Immature natural killer cell (primary cell): Measurements from ENCODE around the gene ARPC2. TPM values are rescaled to one million over a fixed set of nuclear protein-coding genes. Genes with fewer than 3 reads are reported as not detected.
A peak's percentile ranks its signal among the peaks of the same experiment; 100 is the strongest.

Experiments
- DNase-seq, 3 donors: peaks; one replicate each; pipeline ENCODE4 v3.0.0; 2022; ENCODE audit warnings: mixed read lengths in 1 of 3
- H3K27ac Mint-ChIP-seq, 6 donors: one replicate each; pipeline ENCODE4 v1.8.0; 2020; ENCODE audit warnings: mixed read lengths in 6 of 6, mild to moderate bottlenecking in 5 of 6, inconsistent platforms in 4 of 6, moderate library complexity in 3 of 6
- H3K27me3 Mint-ChIP-seq, 3 donors: one replicate each; pipeline ENCODE4 v1.8.0; 2020 to 2021; ENCODE audit warnings: low read depth in 3 of 3, mild to moderate bottlenecking in 3 of 3, mixed read lengths in 3 of 3, moderate library complexity in 3 of 3, inconsistent platforms in 1 of 3
- H3K36me3 Mint-ChIP-seq, 3 donors: one replicate each; pipeline ENCODE4 v1.8.0; 2020; ENCODE audit warnings: mixed read lengths in 3 of 3, inconsistent platforms in 2 of 3, mild to moderate bottlenecking in 2 of 3
- H3K4me1 Mint-ChIP-seq, 2 donors: one replicate each; pipeline ENCODE4 v1.8.0; 2020; ENCODE audit warnings: inconsistent platforms in 2 of 2, mild to moderate bottlenecking in 2 of 2, mixed read lengths in 2 of 2, moderate library complexity in 1 of 2
- H3K4me3 Mint-ChIP-seq, 5 donors: one replicate each; pipeline ENCODE4 v1.8.0; 2020; ENCODE audit warnings: mild to moderate bottlenecking in 5 of 5, mixed read lengths in 5 of 5, inconsistent platforms in 3 of 5, moderate library complexity in 3 of 5
- H3K9me3 Mint-ChIP-seq, 6 donors: one replicate each; pipeline ENCODE4 v1.8.0; 2020; ENCODE audit warnings: mild to moderate bottlenecking in 6 of 6, mixed read lengths in 6 of 6, inconsistent platforms in 4 of 6, moderate library complexity in 3 of 6
- polyA plus RNA-seq, 3 donors: library from polyadenylated mRNA; unstranded; fragments of 300-500 nt; fragmentation: Illumina TruSeq; gene quantifications; one replicate each; pipeline ENCODE4 v1.2.3, GENCODE V29; 2021

ARPC2 gene
- polyA plus RNA-seq, 3 donors from 2014 or later, result 1,394 to 2,060 (median 1,454) TPM

DNA sequence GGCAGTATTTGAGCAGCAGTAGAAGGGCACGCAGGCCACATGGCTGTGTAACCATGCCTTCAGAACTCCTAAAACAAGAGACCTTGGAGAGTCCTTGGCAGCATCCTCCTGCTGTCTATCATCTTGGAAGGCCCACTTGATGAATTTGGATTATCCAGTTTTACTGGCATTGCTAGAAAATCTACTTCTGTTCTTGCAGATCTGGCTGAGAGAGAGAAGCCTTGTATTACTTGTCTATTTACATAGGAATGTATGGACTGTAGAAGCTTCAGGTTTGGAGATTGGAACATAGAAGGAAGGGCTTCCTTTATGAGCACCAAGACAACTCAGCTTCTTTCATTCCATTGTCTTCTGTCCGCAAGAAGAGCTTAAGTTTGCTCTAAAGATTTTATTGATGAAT lies 27.7 kb downstream of the ARPC2 start:
- H3K4me3 Mint-ChIP-seq, result no peak overlapping the region
- peak overlapping the region; percentile 10 to 82 (median 64) for H3K27ac Mint-ChIP-seq
- peaks cover 14 to 60% (median 39%) of the 10 kb centered on the region in 3 donors for H3K36me3 Mint-ChIP-seq
- peaks cover 32 to 49% of the 10 kb centered on the region in 2 donors for H3K4me1 Mint-ChIP-seq
- H3K9me3 Mint-ChIP-seq, result no peaks in the 10 kb centered on the region
- H3K27me3 Mint-ChIP-seq, result peaks cover 0 to 5% (median 0%) of the 10 kb centered on the region in 3 donors
- DNase-seq, result no peak

DNA sequence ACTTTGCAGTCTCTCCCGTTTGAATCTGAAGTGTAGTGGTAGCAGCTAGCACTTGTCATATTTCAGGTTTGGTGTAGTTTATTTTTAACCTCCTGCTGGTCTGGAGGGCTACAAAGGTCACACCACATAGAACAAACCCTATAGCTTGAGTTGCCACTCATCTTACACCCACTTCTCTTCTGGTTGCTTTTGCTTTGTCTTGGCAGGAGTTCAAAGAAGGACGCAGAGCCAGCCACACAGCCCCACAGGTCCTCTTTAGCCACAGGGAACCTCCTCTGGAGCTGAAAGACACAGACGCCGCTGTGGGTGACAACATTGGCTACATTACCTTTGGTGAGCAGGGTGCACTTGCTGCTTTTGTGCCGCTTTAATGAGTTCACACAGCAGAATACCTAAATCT lies 28.2 kb downstream of the ARPC2 start:
- Mint-ChIP-seq H3K4me1 (peaks cover 34 to 53% of the 10 kb centered on the region in 2 donors), H3K9me3 (no peaks in the 10 kb centered on the region), H3K27me3 (peaks cover 0 to 2% (median 0%) of the 10 kb centered on the region in 3 donors), H3K36me3 (peaks cover 19 to 64% (median 44%) of the 10 kb centered on the region in 3 donors), H3K4me3 (no peak overlapping the region), H3K27ac (peak overlapping the region; percentile 31 to 79 (median 72))
- peak in 2 of 3 donors; percentile 18 to 35 for DNase-seq

DNA sequence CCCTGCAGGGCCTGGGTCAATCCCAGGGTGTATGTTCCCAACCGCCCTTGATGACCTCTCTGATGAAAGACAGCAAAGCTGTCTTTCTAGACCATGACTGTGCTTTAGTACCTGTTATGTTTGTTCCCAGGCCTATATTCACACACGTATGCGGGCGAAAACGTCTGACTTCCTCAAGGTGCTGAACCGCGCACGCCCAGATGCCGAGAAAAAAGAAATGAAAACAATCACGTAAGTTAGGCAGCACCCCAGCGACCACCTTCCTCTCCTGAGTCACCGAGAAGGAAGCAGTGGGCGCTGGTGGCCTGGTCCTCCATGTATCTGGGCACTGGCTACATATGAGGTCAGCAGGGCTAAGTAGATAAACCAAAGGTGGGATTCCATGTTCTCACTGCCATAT lies 32.7 kb downstream of the ARPC2 start:
- Mint-ChIP-seq H3K27me3 (peaks cover 0 to 6% (median 3%) of the 10 kb centered on the region in 3 donors), H3K9me3 (no peaks in the 10 kb centered on the region), H3K36me3 (peaks cover 22 to 60% (median 28%) of the 10 kb centered on the region in 3 donors), H3K4me1 (peaks cover 17 to 18% of the 10 kb centered on the region in 2 donors), H3K27ac (peak overlapping the region in 4 of 6 donors; percentile 55 to 83 (median 68)), H3K4me3 (no peak overlapping the region)
- DNase-seq, result no peak

DNA sequence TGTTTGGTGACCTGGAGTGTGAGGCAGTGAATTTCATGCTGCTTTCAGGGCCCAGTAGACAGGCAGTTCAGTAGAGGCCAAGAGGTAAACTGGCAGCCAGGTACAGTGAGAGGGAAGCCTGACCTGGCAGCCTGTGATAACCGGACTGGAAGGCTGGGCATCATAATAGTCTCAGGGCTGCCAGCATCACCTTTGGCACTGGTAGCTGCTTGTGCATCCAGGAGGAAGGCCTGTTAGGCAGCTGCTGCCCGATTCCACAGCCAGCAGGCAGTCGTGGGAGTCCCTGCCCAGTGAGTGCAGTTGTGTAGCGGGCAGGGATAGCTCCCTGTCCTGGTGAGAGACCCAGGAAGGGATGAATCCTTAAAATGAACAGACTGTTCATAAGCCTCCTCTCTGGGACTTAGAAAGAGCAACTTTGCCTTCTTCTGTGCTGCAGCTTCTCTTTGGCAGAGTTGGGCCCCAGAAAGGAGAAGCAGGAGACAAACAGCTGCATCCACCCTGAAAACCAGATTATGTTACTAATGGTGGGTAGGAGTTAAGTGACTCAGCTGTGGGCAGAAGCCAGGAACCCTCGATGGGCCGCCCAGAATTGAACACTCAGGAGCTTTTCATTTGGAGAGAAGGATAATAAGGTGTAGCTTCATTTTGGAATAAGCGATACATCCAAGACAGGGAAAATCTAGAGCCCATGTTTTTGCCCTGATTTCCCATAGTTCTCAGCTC lies 35.7 kb downstream of the ARPC2 start:
- no peak for DNase-seq
- Mint-ChIP-seq H3K27me3 (peaks cover 1 to 7% (median 3%) of the 10 kb centered on the region in 3 donors), H3K4me1 (peaks cover 14 to 15% of the 10 kb centered on the region in 2 donors), H3K4me3 (no peak overlapping the region), H3K9me3 (no peaks in the 10 kb centered on the region), H3K36me3 (peaks cover 22 to 59% (median 27%) of the 10 kb centered on the region in 3 donors), H3K27ac (peak overlapping the region in 5 of 6 donors; percentile 6 to 66 (median 46))

DNA sequence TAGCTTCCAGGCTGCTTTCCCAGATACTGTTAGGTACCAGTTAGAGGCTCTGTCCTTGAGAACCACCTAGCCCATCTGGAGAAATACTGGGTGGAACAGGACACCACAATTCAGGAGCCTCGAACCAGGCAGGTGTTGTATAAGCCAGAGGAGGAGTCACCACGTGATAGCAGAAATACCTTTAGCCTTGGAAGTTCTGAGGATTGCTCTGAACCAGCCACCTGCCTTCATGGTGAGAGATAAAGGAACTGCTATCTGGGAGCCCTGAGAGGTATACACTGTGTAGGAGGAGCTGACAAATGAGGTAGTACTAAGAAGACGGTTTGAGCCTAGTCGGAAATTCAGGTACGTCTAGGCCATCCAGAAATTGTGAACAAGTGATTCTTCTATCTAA lies 36.2 kb downstream of the ARPC2 start:
- Mint-ChIP-seq H3K36me3 (peaks cover 22 to 55% (median 24%) of the 10 kb centered on the region in 3 donors), H3K9me3 (no peaks in the 10 kb centered on the region), H3K4me3 (no peak overlapping the region)

DNA sequence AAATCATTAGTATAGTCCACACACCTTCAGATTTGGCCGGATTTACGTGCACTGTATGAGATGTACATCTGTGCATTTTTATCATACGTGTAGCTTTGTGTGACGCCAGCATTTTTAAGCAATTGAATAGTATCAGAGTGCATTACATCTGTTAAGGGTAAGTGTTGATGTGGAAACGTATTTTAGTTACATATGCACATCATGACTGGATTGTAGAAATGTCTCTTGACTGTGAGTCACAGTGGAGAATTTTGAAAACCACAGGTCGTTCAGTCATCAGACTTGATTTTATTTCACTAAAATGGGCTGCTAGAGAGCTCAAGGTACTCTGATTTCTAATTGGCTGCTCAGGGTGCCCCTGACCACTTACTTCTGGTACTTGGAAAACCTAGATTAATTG lies 38.5 kb downstream of the ARPC2 start:
- H3K27ac Mint-ChIP-seq, result peak overlapping the region in 5 of 6 donors; percentile 19 to 67 (median 50)
- peaks cover 6 to 36% (median 10%) of the 10 kb centered on the region in 3 donors for H3K36me3 Mint-ChIP-seq

More for the DNA sequence above, 36.2 kb downstream of the ARPC2 start:
- H3K4me1 Mint-ChIP-seq, result peaks cover 17% of the 10 kb centered on the region in 2 donors
- H3K27ac Mint-ChIP-seq, result peak overlapping the region in 4 of 6 donors; percentile 15 to 51 (median 39)
- DNase-seq, result no peak
- H3K27me3 Mint-ChIP-seq, result peaks cover 1 to 9% (median 3%) of the 10 kb centered on the region in 3 donors

DNA sequence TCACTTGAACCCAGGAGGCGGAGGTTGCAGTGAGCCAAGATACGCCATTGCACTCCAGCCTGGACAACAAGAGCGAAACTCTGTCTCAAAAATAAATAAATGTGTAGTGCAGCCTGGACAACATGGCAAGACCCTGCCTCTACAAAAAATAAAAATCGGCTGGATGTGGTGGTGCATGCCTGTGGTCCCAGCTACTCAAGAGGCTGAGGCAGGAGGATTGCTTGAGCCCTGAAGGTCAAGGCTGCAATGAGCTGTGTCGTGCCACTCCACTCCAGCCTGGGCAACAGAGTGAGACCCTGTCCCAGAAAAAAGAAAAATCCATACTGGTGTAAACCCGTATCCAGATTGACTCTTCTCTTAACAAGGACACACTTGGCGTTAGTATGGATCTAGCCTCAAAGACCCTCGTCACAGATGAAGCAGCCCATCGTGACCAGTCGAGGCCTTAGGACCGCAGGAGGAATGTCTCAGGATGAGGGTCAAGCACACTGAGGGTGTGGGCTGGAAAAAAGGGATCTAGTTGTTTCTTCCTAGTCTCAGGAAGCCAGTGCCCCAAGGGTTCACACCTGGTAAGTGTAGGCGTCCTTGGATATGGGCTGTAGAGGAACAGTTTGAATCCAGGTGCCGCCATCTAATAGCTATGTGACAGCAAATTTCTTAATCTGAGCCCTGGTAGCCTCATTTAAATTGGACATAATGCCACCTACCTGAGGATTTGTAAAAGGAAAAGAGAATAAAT lies 39.8 kb downstream of the ARPC2 start:
- DNase-seq, result no peak
- Mint-ChIP-seq H3K4me1 (peaks cover 25% of the 10 kb centered on the region in 2 donors), H3K27ac (peak overlapping the region; percentile 78 to 95 (median 89)), H3K27me3 (peaks cover 1 to 3% (median 3%) of the 10 kb centered on the region in 3 donors), H3K4me3 (no peak overlapping the region), H3K36me3 (peaks cover 6 to 25% (median 10%) of the 10 kb centered on the region in 3 donors), H3K9me3 (no peaks in the 10 kb centered on the region)

More for the DNA sequence above, 38.5 kb downstream of the ARPC2 start:
- no peak overlapping the region for H3K4me3 Mint-ChIP-seq
- no peaks in the 10 kb centered on the region for H3K9me3 Mint-ChIP-seq
- peaks cover 25% of the 10 kb centered on the region in 2 donors for H3K4me1 Mint-ChIP-seq
- no peak for DNase-seq
- H3K27me3 Mint-ChIP-seq, result peaks cover 1 to 6% (median 3%) of the 10 kb centered on the region in 3 donors

DNA sequence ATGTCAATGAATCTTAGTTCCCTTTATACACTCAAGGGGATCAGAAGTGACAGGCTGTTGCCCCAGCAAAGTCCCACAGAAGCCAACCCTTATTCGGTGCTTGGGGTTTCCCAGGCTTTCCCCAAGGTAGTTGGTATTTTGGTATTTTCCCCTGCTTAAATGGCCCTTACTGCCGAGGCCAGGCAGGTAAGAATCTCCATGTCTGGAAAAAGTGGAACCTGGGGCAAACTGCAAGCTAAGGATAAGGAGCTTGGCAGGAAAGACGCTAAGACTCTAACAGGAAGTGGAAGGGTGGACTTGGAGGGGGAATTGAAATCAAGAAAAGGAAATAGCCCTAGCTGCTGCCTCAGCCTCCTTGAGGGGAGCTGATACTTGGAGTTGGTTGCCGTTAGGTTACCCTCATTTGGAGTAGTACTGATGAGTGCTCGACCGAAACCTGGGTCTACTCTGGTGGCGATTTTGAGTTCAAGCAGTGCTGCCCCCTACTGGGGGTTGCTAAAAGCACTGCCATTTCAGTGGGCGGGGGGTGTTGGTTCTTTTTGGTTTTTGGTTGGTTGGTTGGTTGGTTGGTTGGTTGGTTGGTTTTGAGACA lies 40.5 kb downstream of the ARPC2 start:
- peaks cover 25% of the 10 kb centered on the region in 2 donors for H3K4me1 Mint-ChIP-seq
- no peaks in the 10 kb centered on the region for H3K9me3 Mint-ChIP-seq
- peak overlapping the region; percentile 78 to 95 (median 89) for H3K27ac Mint-ChIP-seq
- H3K27me3 Mint-ChIP-seq, result peaks cover 0 to 3% (median 1%) of the 10 kb centered on the region in 3 donors
- peak; percentile 69 to 78 (median 72) for DNase-seq
- peak overlapping the region; percentile 41 to 71 (median 54) for H3K4me3 Mint-ChIP-seq
- peaks cover 6 to 24% (median 10%) of the 10 kb centered on the region in 3 donors for H3K36me3 Mint-ChIP-seq

DNA sequence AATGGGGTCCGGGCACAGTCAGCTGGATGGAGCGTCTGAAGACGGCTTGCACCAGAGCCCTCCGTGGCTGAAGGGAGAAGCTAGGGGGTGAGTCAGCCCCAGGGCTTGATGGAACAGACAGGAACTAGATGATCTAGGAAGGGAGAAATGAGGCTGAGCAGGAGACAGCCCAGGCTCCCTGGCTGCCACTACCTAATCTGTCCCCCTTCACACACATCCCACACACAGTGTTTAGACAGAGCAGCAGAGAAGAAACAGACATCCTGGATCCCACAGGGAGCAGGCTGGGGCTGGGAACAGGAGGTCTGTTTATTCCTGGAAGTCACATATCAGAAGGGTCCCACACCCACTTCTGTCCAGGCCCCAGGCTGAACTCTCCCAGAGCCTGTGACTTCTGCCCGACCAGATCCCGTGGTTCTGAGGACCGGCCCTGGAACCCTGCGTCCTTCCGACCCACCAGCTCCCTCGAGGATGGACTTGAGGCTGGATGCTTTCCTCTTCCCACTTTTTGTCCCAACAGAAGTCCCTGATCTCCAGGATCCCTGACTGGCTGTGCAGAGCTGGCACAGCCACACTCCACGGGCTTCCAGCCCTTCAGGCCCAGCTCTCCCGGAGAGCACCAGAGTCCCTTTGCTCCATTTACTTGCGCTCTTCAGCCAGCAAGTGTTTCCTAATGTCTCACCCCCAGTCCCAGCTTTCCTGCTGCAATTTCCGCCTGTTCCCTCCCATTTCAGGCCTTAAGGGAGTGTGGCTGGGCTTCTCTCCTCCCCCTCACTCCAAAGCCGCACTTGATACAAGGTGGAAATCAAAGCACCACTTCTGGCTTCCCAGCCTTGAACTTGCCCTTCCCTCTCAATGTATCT lies 42.3 kb downstream of the ARPC2 start:
- H3K36me3 Mint-ChIP-seq, result peaks cover 7 to 18% (median 10%) of the 10 kb centered on the region in 3 donors
- peak overlapping the region; percentile 58 to 87 (median 76) for H3K27ac Mint-ChIP-seq
- no peak overlapping the region for H3K4me3 Mint-ChIP-seq
- no peak for DNase-seq
- H3K27me3 Mint-ChIP-seq, result peaks cover 0 to 3% (median 1%) of the 10 kb centered on the region in 3 donors
- peaks cover 33 to 34% of the 10 kb centered on the region in 2 donors for H3K4me1 Mint-ChIP-seq
- H3K9me3 Mint-ChIP-seq, result no peaks in the 10 kb centered on the region

DNA sequence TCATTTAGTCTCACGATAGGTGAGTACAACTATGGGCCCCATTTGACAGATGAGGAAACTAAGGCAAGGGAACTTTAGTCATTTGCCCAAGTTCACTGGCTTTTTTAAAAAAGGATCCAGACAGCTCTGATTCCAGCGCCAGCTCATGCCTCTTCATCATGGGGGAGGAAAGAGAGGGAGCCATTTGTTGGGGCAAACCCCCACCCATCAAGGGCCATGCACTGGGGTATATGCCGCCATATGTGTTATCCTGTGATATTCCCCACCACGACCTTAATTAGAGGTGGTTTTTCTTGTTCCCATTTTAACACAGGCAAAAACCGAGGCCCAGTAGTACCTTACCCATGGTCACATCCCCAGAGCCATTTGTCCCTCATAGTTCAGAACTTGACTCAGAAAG lies 43.2 kb downstream of the ARPC2 start:
- H3K27me3 Mint-ChIP-seq, result peaks cover 0 to 3% (median 1%) of the 10 kb centered on the region in 3 donors
- H3K27ac Mint-ChIP-seq, result peak overlapping the region; percentile 49 to 80 (median 68)
- H3K4me1 Mint-ChIP-seq, result peaks cover 38 to 42% of the 10 kb centered on the region in 2 donors
- no peak overlapping the region for H3K4me3 Mint-ChIP-seq
- H3K9me3 Mint-ChIP-seq, result no peaks in the 10 kb centered on the region
- peaks cover 6 to 12% (median 7%) of the 10 kb centered on the region in 3 donors for H3K36me3 Mint-ChIP-seq
- no peak for DNase-seq

DNA sequence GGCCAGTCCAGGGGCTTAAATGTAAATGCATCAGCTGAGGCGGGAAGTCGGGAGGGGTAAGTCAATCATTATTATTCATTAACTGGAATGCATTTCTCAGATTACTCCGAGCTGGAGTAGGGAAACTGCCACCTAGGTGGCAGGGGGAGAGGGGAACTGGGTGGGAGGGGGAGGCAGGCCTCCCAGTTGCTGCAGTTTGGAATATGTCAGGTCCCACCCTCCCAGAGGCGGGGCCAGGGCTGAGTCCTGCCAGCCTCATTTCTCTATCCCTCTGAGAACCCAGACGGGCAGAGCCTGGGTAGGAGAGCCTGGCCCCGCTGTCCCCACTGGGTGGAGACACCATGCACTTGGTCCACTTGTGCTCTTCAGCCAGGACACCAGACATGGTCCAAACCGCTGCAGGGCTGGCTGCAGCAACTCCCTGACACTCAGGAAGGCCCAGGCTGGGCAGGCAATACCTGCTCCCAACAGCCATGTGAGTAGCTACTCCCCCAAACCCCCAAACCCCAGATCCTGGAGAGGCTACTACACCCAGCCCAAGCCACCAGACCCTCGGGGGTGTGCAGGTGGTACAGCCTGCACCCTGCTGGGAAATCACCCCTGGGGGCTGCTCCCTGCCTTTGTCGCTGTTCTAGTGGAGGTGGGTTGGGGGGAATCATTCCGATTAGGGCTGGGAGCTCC lies 43.9 kb downstream of the ARPC2 start, which contains the start of gene GPBAR1:
Gene GPBAR1, plus strand, starts transcription at position 274 of the 681 bp plus-strand sequence. CDS start 1,710 bp downstream, outside the sequence.
- Mint-ChIP-seq H3K4me3 (no peak within 1 kb of the TSS), H3K36me3 (peaks cover 2 to 8% (median 8%) of the 10 kb centered on the region in 3 donors), H3K27ac (peak within 1 kb of the TSS; percentile 58 to 80 (median 72)), H3K27me3 (peaks cover 0 to 5% (median 1%) of the 10 kb centered on the region in 3 donors), H3K4me1 (peaks cover 38 to 42% of the 10 kb centered on the region in 2 donors), H3K9me3 (no peaks in the 10 kb centered on the region)
- no peak for DNase-seq
